Measurements from ENCODE around the gene SPESP1.

GRCh38 chr15:68951813-68952212, 21.5 kb downstream of the SPESP1 start:
- no peak for TF ChIP-seq CTCF (conservative IDR thresholded peaks at IDR 0.05; ENCODE audit: low read length)
- TF ChIP-seq EZH2phosphoT487 (IDR thresholded peaks at IDR 0.05; ENCODE audit: borderline replicate concordance), result no peak
